WI38 (cell line): Measurements from ENCODE around the gene FBP1.
A peak's percentile ranks its signal among the peaks of the same experiment; 100 is the strongest.

Experiments used
- H3K4me3 ChIP-seq: 2 replicates; pipeline ENCODE4 v1.5.1; 2011; ENCODE audit warnings: low read depth, mild to moderate bottlenecking, control low read depth, low read length
- CTCF ChIP-seq: IDR thresholded peaks from 2 replicates; pipeline ENCODE4 v1.5.1; 2012; ENCODE audit warnings: low read depth, mild to moderate bottlenecking, control low read depth, low read length

Gene FBP1

DNA sequence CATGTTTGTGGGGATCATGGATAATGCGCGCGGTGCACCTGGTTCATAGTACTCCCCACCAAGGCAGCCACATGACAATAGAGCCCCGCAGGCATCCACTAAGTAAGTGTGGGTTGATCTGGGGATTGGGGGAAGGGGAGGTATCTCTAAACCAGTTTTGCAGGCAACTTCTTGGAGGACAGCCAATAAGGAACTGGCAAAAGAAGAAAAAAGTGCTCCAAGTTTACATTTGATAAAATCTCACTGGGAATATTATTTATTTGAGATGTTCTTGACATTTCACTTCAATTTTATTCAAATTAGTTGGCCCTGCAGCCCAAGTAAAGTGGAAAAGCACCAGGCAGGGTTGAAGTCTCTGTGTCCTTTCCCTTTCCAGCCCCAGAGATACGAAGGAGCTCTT, 8.5 kb downstream of the FBP1 start:
- TF ChIP-seq CTCF, result no peak
- H3K4me3 ChIP-seq, result no peak overlapping the region

DNA sequence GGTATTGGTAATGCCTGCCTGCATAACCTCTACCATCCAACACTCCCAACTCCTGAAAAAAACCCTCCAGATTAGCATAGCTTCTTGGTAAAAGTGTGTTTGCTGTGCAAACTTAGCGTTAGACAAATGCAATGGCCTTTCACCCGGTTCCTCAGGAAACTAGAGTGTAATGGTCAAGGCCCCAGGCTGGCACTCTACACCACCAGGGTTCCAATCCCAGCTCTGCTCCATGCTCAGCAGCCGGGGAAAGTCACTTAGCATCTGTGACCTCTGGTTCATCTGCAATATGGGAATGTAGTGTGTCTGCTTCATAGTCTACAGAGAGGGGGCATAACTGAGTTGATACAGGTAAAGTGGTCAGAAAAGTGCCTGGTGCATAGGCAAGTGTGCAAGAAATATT, 9.0 kb downstream of the FBP1 start:
- no peak for TF ChIP-seq CTCF
- H3K4me3 ChIP-seq, result no peak overlapping the region

GRCh38 chr9:94627287-94627686, 12.0 kb downstream of the FBP1 start:
- no peak for TF ChIP-seq CTCF
- no peak overlapping the region for H3K4me3 ChIP-seq

GRCh38 chr9:94625835-94626234, 13.5 kb downstream of the FBP1 start:
- H3K4me3 ChIP-seq, result no peak overlapping the region
- TF ChIP-seq CTCF, result no peak

DNA sequence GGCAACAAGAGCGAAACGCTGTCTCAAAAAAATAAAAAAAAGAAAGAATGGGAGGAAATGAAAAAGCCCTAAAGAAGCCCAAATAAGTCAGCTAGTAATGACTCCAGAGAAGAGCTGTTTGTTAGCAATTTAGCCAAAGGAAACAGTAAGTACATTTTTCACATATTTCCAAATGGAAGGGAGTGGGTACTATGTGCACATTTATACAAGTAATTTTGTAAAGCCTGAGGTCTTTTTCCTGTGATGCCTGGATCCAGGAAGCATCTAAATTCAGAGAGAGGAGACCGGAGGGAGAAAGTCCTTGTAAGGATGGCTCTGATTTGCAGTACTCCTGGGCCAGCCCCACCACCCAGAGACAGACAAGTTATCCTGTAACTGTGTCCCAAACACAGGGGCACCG, 14.7 kb downstream of the FBP1 start:
- H3K4me3 ChIP-seq, result no peak overlapping the region
- no peak for TF ChIP-seq CTCF

- peak; percentile 18 for TF ChIP-seq CTCF
- H3K4me3 ChIP-seq, result no peak overlapping the region
Observed at GRCh38 chr9:94623253-94623652, 16.1 kb downstream of the FBP1 start.

DNA sequence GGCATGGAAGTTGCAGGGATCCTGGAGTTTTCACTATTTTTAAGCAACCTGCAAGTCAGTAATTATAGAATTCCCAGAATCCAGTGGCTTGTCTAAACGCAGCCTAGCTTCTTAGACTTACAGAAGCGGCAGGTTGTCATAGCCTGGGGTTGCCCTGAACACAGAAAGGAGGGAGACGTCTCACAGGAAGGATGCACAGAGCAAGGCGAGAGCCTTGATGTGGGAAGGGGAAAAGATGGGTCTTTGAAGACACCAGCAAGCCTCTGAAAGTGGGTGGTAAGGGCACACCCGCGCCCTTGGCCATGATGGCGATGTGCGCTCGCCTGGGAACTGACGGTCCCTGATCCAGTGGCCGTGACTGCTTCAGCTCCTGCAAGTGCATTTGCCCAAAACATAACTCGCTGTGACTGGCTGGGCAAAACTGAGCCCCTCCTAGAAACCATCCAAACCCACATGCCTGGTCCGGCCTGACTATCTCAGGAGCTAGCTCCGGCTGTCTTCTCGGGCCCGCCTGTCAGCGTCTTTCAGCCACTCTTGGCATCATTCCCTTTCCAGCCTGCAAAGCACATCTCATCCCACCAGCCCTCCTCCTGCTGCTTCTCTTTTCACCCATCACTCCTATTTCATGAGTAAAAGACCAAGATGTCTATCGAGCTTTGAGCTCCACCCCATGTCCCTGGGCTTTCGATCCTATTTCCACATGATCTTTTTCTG, 17.1 kb downstream of the FBP1 start:
- H3K4me3 ChIP-seq, result no peak overlapping the region
- no peak for TF ChIP-seq CTCF
